GM19468 (cell line): ENCODE measurements around the gene RNF213.
"Not testable (repeated sequence)": the region's sequence is repeated elsewhere in the genome, so short reads cannot be mapped to it uniquely, and the experiment has no call there.

ENCODE experiments used
- ATAC-seq: cut with Tn5 transposase; IDR thresholded peaks from one replicate; pipeline ENCODE4 v1.9.1; 2021; ENCODE audit warnings: mild to moderate bottlenecking, moderate library complexity, moderate number of reproducible peaks; ENCODE audit not compliant: unreplicated experiment; ENCODE audit errors: extremely low read depth

The RNF213 gene

GRCh38 chr17:80381416-80381923 lies 120.8 kb downstream of the RNF213 start:
- ATAC-seq = no peak

DNA sequence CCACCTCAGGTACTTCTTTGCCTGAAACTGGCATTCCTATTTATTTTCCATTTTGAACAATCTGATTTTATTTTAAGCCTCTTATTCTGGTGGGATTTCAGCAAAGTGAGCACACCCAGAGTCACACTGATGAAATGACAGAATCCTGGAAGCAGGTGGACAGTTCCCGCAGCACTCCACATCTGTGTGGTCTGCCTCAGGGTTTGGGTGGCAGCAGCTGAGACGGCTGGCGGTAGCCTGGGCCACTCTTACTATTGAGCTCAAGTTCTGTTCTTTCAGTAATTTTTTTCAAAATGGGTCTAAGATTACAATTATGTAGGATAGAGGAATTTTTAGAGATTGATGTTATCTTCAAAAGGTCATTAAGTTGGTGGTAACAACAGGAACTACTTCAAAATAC lies 121.8 kb downstream of the RNF213 start:
- no peak for ATAC-seq

- ATAC-seq = no peak
Measured at GRCh38 chr17:80382956-80383355, 122.3 kb downstream of the RNF213 start.

GRCh38 chr17:80384078-80384960 lies 123.7 kb downstream of the RNF213 start:
- ATAC-seq = no peak

DNA sequence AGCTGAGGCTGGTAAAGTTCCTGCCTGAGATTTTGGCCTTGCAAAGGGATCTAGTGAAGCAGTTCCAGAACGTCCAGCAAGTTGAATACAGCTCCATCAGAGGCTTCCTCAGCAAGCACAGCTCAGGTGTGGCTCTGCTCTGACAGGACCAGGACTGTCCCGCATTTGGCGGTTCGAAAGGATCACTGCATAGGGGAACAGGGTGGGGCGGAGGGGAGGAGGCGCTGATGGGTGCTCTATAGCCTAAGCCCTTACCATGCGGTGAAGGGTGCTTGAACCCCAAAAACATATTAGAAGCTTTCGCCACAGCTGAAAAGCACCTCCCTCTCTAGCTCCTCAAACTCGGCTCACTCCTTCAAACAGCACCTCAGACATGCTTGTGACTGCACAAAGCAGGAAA lies 124.4 kb downstream of the RNF213 start:
- no peak for ATAC-seq

- no peak for ATAC-seq
Measured at GRCh38 chr17:80386341-80386740, 125.7 kb downstream of the RNF213 start.

DNA sequence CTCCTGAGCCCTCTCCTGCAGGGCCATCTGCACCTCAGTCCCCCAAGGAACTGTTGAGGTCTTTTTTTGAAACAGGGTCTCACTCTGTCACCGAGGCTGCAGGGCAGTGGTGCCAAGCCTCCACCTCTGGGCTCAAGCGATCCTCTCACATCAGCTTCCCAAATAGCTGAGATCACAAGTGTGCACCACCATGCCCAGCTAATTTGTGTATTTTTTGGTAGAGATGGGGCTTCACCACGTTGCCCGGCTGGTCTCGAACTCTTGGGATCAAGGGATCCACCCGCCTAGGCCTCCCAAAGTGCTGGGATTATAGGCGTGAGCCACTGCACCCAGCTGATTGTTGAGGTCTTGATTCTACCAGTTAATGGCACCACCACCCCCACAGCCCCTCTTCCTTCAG lies 126.4 kb downstream of the RNF213 start:
- ATAC-seq = no peak

GRCh38 chr17:80388175-80388574 lies 127.5 kb downstream of the RNF213 start:
- no peak for ATAC-seq

GRCh38 chr17:80388601-80389000 lies 127.9 kb downstream of the RNF213 start:
- no peak for ATAC-seq

DNA sequence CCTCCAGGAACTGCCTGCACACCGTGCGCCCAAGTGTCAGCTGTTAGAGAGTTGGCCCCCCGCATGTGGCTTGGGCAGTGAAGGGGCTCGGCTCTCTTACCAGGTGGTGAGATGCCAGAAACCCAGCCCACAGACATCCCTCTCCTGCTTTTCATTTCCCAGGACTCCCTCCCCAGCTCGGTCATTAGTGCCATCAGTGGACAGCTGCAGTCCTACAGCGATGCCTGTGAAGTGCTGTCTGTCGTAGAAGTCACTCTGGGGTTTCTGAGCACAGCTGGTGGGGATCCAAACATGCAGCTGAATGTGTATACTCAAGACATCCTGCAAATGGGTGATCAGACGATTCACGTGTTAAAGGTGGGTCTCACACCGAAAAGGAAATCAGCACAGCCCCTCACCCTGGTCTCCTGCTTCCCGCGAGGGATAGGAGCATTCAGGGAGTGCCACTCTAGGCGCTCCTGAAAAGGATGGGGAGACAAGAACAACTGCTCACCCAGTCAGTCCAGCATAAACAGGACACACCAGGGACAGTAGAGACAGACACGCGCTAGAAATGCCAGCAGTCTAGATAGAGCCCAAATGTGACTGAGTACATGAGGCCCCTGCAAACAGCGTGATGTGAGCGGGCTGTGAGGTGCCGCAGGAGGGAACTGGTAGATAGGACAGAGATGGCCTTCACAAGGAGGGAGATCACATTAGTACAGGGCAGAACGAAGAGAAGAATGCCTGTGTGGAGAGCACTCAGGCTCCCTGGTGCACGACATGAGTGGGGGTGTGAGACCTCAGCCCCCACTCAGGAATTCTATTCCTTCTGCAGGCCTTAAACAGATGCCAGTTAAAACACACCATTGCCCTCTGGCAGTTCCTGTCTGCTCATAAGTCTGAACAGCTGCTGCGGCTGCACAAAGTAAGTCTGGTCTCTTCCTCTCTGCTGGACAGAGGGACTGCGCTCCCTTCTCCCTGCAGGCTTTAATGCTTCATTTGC lies 128.7 kb downstream of the RNF213 start:
- no peak for ATAC-seq

DNA sequence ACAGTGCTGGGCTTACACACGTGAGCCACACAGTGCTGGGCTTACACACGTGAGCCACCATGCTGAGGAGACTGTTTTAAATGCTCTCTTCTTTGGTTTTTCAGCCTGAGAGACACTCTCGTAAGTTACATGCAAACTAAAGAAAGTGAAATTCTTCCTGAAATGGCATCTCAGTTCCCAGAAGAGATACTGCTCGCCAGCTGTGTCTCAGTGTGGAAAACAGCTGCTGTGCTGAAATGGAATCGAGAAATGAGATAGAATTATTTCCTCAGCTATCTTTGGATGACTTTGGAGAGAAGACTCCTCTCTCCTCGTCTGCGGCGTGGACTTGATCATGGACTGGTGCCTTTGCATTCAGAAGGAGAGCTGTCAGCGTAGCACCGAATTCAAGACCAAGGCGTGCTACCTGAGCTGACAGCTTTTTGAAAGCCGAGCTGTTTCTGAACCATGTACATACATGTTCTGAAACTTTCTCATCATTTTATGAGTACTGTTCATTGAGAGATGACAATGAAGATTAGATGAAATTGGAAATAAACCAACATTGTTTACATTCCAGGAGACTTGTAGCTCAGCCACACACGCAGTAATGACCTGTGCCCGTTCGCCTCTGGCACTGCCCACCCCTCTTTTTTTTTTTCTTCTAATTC lies 132.7 kb downstream of the RNF213 start:
- ATAC-seq = no peak

DNA sequence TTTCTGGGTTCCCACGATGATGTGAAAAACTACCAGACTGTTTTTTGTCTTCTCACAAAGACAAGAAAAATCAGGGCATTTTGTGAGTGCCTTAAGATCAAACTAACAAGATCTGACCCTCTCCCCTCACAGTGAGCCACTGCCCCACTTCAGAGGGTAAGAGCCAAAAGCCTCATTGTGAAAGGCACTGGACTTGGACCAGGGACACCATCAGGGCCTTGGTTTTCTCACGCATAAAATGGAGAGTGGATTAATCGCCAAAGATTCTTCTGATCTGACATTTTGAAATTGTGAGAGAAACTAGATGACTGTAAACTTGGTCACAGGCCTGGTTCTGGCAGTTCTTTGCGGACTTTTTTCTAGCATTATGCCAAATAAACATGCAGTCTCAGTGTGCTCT lies 133.3 kb downstream of the RNF213 start:
- no peak for ATAC-seq

DNA sequence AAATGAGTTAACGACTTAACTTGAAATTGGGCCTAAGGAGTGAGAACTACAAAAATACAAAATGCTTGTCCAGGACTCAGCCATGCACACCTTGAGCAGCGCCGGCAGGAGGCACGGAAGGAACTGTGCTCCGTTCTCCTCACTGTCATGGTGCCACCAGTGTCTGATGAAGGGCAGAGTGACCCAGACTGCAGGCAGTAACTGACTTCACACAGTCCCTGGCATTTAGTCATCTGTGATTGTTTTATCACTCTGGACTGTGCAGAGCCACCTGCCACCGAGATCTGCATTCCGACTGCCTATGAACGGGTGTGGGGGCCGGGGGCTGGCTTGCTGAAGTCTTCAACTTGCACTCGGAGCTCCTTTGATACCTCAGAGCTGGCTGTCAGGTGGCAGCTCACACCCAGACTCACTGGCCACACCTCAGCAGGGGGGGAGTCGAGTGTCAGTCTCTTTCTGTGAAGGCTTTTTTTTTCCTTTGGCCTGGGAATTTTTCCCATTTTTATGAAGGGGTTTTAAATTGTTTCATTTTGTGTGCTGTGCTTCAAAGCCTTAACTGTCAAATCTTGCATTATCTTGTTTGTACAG lies 134.1 kb downstream of the RNF213 start:
- no peak for ATAC-seq

GRCh38 chr17:80395402-80396151 lies 134.9 kb downstream of the RNF213 start:
- ATAC-seq = no peak

DNA sequence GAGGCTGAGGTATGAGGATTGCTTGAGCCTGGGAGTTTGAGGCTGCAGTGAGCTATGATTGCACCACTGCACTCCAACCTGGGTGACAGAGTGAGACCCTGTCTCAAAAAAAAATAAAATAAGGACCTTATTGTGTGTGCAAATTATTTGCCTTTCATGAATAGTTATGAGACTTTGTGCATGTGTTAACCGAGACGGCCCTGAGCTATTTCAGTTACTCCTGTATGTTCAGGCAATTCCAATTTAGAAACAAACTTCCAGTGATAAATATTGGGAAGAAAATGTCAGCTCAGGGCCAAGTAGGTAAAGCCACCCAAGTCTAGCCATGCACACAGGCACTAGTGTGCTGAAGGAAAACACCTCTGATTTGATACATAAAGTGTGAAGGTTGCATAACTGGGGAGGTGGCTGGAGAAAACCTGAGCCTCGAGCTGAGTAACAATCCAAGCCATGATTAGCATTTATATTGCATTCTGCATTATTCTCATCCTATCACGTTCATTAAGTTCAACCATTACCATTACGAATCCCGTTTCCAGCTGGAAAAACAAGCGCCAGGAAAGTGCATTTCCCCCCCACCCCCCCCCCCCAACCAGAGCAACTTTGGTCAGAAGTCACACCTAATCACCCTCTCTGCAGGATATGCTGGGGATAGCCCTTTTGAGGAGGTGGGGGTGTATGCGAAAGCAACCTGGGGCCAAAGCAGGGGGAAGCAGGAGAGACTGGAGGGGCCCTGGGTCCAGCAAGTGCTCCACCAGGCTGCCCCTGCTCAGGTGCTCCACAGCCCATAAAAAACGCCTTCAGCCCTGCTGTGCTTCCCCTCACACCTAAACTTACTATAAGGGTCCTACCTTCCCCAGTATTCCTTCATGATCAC lies 135.7 kb downstream of the RNF213 start:
- no peak for ATAC-seq

GRCh38 chr17:80397034-80397387 lies 136.4 kb downstream of the RNF213 start:
- ATAC-seq = no peak

DNA sequence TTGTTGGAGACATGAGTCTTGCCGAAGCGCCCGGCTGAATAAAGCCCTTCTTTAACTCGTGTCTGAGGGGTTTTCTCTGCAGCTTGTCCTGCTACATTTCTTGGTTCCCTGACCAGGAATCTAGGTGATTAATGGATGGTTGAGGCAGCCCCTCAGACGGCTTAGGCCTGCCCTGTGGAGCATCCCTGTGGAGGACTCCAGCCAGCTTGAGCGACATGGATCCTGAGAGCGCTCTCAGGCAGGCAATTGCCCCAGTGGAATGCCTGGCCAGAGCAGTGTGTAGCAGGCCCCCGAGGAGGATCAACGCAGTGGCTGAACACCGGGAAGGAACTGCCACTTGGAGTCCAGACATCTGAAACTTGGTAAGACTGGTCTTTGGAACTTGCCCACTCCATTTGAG lies 137.0 kb downstream of the RNF213 start:
- ATAC-seq = no peak

DNA sequence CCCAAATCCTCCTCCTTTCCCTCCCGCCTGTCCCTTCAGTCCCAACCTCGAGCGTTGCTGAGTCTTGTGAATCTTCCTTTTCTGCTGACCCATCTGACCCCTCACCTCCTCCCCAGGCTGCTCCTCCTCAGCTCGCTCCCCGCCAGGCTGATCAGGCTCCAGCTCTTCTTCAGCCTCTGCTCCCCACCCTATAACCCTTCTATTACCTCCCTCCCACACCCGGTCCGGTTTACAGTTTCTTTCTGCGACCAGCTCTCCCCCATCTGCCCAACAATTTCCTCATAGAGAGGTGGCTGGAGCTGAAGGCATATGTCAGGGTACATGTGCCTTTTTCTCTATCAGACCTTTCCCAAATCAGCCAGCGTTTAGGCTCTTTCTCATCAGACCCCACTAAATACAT lies 140.4 kb downstream of the RNF213 start:
- ATAC-seq = not testable (repeated sequence)
